H1 (cell line): ENCODE data around the gene WDFY3.

Experiments used
- CTCF ChIP-seq, 3 experiments: IDR thresholded peaks; 1 replicate in 2 of 3; 2 replicates in 1 of 3; pipeline versions ENCODE4 v1.5.1 to v1.6.1; 2011; ENCODE audit warnings: low read length in 3 of 3, mild to moderate bottlenecking in 3 of 3, inconsistent platforms in 2 of 3, low read depth in 1 of 3, moderate library complexity in 1 of 3; ENCODE audit not compliant: insufficient read depth in 1 of 3; ENCODE audit errors: control extremely low read depth in 1 of 3
- E2F6 ChIP-seq: IDR thresholded peaks from 2 replicates; pipeline ENCODE4 v1.6.1; 2012; ENCODE audit warnings: inconsistent platforms
- EZH2 ChIP-seq: fragments of 200-600 bp; sonication (generic); IDR thresholded peaks from 2 replicates; pipeline ENCODE4 v1.7.1; 2012; ENCODE audit warnings: low read depth, mild to moderate bottlenecking, moderate library complexity, low read length, inconsistent platforms; ENCODE audit not compliant: severe bottlenecking
- GTF2F1 ChIP-seq: IDR thresholded peaks from 2 replicates; pipeline ENCODE4 v1.6.1; 2012; ENCODE audit warnings: low read depth, low read length, improper control_type of control experiment, borderline replicate concordance
- MAX ChIP-seq: IDR thresholded peaks from 2 replicates; pipeline ENCODE4 v1.6.1; 2012; ENCODE audit warnings: inconsistent platforms
- NRF1 ChIP-seq: IDR thresholded peaks from 2 replicates; pipeline ENCODE4 v1.6.1; 2011; ENCODE audit warnings: mild to moderate bottlenecking, low read depth, low read length, improper control_type of control experiment
- POLR2A ChIP-seq, 2 experiments: IDR thresholded peaks; 1 replicate in 1 of 2; 2 replicates in 1 of 2; pipeline ENCODE4 v1.6.1; 2011; ENCODE audit warnings: low read depth in 2 of 2, low read length in 2 of 2, mild to moderate bottlenecking in 2 of 2; ENCODE audit errors: control extremely low read depth in 1 of 2
- POLR2AphosphoS5 ChIP-seq: IDR thresholded peaks from 2 replicates; pipeline ENCODE4 v1.6.1; 2011; ENCODE audit warnings: low read depth, low read length
- USF2 ChIP-seq: IDR thresholded peaks from 2 replicates; pipeline ENCODE4 v1.6.1; 2011; ENCODE audit warnings: low read length, improper control_type of control experiment

GRCh38 chr4:84956014-84956413, 10.5 kb downstream of the WDFY3 start:
- TF ChIP-seq GTF2F1 = no peak
- TF ChIP-seq CTCF (IDR thresholded peaks at IDR 0.05; ENCODE audit: control extremely low read depth in 1 of 3, insufficient read depth in 1 of 3, low read depth in 1 of 3, low read length in 3 of 3) = no peak
- no peak for TF ChIP-seq POLR2AphosphoS5
- no peak for TF ChIP-seq NRF1
- TF ChIP-seq E2F6 = no peak
- TF ChIP-seq POLR2A (IDR thresholded peaks at IDR 0.05; ENCODE audit: control extremely low read depth in 1 of 2, low read depth in 2 of 2, low read length in 2 of 2) = no peak
- no peak for TF ChIP-seq EZH2
- no peak for TF ChIP-seq MAX
- no peak for TF ChIP-seq USF2
